C1 segment of cervical spinal cord (tissue), 14 donors: ENCODE measurements around the gene USP10.

Experiments used
- DNase-seq, 14 donors: peaks; one replicate each; lab custom pipeline; 2025; lab: John Stamatoyannopoulos, UW

USP10 gene, protein sequence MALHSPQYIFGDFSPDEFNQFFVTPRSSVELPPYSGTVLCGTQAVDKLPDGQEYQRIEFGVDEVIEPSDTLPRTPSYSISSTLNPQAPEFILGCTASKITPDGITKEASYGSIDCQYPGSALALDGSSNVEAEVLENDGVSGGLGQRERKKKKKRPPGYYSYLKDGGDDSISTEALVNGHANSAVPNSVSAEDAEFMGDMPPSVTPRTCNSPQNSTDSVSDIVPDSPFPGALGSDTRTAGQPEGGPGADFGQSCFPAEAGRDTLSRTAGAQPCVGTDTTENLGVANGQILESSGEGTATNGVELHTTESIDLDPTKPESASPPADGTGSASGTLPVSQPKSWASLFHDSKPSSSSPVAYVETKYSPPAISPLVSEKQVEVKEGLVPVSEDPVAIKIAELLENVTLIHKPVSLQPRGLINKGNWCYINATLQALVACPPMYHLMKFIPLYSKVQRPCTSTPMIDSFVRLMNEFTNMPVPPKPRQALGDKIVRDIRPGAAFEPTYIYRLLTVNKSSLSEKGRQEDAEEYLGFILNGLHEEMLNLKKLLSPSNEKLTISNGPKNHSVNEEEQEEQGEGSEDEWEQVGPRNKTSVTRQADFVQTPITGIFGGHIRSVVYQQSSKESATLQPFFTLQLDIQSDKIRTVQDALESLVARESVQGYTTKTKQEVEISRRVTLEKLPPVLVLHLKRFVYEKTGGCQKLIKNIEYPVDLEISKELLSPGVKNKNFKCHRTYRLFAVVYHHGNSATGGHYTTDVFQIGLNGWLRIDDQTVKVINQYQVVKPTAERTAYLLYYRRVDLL

DNA sequence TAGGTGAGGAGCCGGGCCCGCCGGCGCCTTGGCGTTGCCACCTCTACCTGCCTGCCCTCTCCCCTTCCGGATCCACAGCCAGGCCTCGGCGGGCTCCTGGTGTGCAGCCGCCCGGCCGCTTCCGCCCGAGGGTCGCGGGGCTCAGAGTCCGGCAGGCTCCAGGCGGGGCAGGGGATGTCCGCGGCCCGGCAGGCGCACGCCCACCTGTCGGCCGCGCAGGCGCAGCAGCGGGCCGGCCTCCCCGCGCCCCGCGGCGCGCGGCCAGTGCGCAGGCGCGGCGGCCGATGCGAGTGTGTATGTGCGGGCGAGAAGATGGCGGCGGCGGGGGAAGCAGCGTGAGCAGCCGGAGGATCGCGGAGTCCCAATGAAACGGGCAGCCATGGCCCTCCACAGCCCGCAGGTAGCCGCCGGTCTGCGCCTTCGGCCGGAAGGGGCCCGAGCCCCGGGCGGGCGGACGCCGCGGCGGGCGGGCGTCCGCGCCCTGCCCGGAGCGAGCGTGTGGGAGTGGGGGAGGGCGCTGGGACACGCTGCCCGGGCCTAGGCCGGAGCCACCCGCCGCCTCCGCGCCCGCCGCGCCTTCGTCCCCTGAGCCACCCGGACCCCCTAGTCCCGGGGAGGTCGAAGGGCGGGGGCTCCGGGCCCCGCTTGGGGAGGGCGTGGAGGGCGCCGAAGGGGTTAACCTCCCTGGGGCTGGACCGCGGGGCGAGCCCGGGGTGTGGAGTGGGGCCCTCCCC is at the start of gene USP10:
TSS of gene USP10 (plus strand) at position 289 of the 734 bp plus-strand sequence. CDS start at position 380, 91 bp downstream.
- DNase-seq: peak in 13 of 14 donors; percentile 36 to 91 (median 70)

DNA sequence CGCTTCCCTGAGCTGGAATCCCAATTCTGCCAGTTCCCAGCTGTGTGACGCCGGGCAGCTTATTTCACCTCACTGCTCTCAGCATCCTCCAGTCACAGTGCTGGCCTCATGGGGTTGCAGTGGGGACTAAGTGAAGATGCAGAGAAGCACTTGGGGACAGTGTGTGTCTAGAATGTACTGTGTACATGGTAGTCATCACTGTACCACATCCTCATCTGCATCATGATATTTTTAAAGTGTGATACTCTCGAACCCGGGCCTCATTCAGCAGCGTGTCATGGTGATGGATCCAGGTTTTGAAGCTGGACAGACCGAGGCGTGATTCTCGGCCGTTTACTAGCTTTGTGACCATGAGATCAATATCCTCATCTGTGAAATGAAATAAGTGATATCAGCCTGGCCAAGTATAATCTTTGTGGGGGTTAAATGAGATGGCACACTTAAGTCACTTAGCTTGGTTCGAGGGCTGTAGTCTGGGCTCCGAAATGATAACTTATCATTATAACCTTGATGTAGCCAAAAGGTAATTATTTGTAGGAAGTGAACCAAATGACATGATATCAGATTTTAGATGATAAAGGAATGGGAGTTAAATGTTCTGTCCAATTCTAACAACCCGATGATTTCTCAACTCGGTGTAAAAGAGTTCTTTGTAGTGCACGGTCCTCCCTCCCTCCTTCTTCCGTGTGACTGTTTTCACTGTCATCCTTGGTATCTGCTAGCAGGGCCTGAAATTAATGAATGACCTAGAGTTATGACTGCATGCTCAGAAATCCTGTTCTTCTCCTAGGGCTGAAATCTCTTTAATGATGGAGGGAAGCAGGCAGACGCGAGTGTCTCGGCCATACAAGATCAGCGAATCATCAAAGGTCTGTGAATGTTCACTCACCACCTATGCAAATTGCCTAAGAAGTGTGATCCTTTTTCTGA is 49.5 kb upstream of the USP10 start:
- DNase-seq: no peak

DNA sequence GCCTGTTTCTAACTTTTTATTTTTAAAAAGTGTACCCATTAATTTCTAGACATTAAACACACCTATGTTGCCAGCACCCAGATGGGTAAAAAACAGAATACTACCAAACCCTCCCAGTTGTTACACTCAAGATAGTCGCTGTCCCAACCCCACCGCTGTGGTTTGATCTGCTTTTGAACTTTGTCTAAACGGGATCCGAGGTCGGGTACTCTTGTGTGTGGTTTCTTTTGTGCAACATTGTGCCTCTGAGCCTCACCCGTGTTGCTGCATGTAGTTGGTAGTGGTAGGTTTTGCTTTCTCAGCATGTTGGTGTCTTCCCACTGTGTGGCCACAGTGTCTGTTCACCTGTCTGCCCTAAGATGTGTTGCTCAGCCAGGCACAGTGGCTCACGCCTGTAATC is 47.2 kb upstream of the USP10 start:
- no peak for DNase-seq

DNA sequence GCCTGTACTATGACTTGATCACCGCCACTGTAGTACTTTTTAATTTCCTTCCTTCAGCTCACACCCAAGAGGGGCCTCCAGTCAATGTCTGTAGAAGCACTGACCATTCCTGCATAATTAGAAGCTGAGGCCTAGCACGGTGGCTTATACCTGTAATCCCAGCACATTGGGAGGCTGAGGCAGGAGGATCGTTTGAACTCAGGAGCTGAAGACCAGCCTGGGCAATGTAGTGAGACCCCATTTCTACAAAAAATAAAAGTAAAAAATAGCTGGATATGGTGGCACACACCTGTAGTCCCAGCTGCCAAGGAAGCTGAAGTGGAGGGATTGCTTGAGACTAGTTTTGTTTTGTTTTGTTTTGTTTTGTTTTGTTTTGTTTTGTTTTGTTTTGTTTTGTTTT is 45.6 kb upstream of the USP10 start:
- DNase-seq: no peak

DNA sequence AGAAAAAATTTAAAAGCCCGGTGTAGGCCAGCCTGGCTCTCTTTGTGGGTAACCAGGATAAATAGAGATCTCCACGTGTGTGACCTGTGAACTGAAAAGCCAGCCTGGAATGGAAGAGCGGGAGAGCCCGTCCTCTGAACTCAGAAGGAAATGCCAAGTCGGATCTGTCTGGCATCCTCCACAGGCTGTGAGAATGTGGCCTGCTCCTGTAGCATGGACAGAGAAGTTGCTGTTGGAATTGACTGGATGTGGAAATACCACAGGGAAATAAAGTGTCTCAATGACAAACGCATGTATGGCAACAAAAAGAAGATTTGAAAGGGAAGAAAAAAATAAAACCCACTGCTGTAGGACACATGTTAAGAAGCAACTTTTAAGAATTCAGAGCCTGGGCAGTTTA is 44.8 kb upstream of the USP10 start:
- DNase-seq: no peak

DNA sequence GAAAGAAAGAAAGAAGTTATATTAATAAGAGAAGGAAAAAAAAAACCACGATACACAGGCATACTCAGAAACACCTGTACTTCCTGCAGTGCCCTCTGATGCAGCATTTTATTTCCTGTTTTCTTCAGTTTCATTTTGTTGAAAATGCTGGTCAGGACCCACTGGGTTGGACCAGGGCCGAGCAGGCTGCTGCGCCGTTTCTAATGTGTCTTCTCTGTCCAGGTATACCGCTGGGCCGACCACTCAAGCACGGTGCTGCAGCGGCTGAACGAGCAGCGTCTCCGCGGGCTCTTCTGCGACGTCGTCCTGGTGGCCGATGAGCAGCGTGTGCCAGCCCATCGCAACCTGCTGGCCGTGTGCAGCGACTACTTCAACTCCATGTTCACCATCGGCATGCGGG is 43.2 kb upstream of the USP10 start:
- DNase-seq: no peak

DNA sequence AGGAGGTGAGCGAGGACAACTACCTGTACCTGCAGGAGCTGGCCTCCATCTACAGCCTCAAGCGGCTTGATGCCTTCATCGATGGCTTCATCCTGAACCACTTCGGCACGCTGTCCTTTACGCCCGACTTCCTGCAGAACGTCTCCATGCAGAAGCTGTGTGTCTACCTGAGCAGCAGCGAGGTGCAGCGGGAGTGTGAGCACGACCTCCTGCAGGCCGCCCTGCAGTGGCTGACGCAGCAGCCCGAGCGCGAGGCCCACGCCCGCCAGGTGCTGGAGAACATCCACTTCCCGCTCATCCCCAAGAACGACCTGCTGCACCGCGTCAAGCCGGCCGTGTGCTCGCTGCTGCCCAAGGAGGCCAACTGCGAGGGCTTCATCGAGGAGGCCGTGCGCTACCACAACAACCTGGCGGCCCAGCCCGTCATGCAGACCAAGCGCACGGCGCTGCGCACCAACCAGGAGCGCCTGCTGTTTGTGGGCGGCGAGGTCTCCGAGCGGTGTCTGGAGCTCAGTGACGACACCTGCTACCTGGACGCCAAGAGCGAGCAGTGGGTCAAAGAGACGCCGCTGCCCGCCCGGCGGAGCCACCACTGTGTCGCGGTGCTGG is 42.5 kb upstream of the USP10 start:
- DNase-seq: no peak

DNA sequence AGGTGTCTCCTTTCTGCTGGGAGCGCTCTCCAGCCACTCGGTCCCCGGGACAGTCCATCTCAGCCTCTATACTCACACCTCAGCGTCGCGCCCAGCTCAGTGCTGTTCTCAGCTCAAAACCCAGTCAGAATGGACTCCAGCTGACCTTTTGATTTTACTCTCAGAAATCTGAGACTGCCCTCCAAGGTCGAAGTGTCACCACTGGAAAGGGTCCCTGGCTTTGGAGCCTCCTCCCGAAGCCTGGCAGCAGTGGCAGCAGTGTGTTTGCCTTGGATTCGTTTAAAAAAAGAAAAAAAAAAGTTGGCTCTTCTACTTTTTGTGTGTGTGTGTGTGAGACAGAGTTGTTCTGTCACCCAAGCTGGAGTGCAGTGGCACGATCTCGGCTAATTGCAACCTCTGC is 41.1 kb upstream of the USP10 start:
- no peak for DNase-seq

DNA sequence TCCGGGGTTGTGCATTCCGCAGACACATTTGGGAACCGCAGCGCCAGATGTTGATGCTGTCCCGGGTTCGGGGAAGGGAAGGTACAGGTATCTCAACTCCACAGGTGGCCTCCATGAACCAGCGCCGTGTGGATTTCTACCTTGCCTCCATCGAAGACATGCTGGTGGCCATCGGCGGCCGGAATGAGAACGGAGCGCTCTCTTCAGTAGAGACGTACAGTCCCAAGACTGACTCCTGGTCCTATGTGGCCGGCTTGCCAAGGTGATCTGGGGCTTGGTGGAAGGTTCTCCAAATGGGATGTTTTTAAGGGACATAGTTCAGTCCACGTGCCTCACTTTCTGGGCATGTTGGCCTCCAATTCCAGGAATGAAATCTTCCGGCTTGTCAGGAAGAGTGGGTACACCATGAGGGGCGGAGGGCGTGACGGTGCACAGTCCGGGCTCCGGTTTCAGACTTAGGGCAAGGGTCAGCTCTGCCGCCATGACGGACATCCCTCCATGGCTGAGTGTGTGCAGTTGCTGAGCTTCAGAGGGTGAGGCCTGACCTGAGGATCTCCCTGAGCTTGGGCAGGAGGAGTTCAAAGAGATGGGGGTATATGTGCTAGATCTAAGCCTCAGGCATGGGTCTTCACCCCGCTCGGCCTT is 40.0 kb upstream of the USP10 start:
- no peak for DNase-seq

DNA sequence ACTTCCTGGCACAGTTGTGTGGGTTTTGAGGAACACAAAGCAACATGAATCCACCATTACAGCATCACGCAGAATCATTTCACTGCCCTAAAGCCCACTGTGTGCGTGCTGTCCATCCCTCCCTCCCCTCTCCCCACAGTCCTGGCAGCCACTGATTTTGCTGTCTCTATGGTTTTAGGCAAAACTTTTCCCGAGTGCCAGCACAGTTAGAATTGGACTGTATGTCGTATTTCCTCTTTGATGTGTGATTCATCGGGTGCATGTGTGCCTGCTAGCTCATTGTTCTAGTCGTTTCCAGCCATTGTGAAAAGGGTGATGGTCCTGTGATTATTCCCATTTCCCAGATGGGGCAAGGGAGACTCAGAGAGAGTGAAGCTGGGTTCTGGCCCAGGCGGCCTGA is 38.8 kb upstream of the USP10 start:
- no peak for DNase-seq

DNA sequence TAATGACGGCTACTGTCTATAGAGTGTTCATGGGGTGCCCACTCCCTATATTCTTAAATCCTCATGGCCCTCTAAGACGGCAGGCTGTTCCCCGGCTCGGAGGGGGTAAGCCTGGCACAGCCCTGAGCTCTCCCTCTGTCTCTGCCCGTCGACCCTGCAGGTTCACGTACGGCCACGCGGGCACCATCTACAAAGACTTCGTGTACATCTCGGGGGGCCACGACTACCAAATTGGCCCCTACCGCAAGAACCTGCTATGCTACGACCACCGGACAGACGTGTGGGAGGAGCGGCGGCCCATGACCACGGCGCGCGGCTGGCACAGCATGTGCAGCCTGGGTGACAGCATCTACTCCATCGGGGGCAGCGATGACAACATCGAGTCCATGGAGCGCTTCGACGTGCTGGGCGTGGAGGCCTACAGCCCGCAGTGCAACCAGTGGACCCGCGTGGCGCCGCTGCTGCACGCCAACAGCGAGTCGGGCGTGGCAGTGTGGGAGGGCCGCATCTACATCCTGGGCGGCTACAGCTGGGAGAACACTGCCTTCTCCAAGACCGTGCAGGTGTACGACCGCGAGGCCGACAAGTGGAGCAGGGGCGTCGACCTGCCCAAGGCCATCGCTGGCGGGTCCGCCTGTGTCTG is 38.3 kb upstream of the USP10 start:
- DNase-seq: no peak

DNA sequence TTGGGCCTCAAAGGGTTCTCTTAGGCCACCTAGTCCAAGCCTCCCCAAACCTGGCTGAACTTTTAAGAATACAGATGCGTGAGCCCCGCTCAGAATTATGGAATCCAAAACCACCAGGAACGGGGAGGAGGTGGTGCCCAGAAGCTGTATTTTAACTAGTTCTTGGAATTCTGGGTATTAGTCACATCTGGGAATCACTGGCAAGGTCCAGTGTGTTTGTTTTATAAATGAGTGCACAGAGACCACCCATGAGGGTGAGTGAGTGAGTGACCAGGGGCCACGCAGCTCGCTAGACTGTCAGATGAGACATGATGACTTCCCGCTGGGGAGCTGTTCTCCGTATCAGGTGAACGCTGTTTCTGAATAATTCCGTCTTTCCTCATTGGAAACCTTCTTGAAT is 37.3 kb upstream of the USP10 start:
- DNase-seq: no peak

DNA sequence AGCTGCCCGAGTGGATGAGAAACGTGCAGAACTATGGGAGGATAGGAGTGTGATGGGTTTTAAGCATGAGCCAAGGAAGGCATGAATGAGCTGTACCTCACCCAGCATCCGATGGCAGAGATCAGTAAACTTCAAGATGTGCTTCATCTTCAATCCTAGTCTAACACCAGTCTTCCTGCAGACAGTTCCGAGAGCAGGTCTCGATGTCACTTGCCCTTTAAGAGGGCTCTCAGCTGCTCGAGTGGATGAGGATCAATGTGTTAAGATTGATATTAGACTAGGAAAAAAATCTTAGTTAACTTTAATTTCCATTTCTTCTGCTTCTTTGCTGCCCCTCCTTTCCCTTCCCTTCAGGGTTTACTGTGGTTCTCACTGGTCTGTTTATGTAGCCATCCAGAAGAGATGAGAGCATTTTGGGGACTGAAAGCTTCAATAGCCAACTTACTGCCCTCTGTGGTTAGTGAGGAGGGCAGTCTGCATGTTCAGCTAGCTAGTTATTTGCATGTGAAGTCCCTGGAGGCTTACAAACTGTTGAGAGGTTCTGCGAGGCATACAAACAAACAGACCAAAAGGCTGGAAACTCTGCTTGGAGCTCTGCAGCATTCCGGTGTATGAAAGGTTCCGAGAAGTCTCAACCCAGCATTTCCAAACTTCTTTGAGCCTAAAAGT is 36.2 kb upstream of the USP10 start:
- no peak for DNase-seq

DNA sequence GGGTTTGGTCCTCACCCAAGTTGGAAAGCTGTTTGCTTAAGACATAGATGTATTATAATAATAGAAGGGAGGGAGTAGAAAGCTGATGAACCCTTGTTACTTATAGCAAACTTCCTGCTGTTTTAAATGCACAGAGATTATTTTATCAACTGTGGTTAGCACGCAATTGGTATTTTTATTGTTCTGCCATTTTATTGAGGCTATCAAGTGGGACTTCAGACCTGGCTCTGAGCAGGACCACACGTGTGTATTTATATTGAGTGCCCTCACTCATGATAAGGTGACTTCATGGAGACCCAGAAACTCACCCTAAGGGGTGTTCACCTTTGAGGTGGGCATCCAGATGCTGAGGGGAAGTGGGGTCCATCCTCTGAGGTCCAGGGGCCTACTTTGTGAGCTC is 34.4 kb upstream of the USP10 start:
- DNase-seq: no peak

DNA sequence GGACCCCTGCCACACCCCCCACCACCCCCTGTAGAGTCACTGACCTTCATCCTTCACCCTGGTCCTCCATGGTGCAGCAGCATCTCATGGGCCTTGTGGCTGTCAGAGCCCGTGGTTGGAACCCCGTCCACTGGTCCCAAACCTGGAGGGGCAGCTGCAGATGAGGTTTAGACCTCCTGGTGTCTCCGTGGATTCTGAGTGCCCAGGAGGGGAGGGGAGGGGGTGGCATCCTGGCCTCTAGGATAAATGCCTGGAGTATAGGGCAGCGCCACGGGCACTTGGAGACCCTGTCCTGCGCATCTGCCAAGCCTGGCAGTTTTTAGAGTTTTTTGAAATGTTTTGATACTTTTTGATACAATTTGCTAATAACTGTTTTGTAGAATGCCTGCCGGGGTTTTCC is 34.0 kb upstream of the USP10 start:
- no peak for DNase-seq

DNA sequence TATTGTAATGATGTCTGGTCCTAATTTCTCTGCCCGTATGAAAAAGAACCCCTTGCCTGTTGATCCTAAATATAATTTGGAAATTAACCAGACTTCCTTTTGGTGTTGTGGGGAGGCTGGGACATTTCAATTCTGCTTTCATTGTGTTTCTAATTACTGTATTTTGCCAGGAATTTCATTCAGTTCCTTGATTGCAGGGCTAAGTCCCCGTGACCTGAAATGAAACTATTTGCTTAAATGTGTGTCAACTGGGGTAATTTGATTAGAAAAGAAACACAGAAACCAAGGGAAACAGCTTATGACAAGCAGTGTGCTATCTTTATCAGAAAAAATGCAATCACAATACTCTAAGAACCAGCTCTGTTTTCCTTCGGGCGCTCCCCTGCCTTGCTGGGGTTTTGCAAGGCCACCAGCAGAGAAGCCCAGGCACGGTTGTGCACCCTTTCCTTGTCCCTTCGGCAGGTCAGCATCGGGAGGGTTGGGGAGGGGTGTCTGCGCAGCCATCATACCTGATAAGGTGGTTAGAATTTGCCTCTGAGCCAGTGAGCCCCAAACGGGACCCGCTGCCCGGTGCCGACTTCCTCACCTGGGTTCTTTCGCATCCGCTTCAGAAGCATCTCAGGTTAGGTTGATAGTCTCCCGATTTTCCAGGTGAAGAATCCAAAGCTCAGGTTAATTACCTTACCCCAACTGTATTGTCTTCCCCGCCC is 32.0 kb upstream of the USP10 start:
- DNase-seq: no peak

DNA sequence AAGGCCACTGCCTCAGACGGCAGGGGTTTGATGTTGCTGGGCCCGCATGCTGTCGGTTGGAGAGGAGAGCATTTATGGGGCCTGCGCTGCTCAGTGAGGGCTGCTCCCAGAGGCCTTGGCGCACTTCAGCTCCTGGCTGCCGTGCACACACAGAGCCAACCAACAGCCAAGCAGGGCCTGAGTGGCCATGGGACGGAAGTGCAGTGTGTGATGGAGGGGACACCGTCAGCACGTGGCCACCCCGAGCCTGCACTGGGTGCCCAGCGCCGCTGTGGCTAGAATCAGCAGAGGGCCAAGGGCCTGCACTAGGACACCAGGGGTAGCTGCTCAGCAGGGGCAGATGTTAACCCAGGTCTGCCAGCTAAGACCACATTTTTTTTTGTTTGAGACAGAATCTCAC is 29.7 kb upstream of the USP10 start:
- no peak for DNase-seq
